Activated naive CD8-positive, alpha-beta T cell treated with anti-CD3 and anti-CD28 coated beads for 36 hours (primary cell): ENCODE data around the gene ARHGAP12. TPM values are rescaled to one million over a fixed set of nuclear protein-coding genes. Genes with fewer than 3 reads are reported as not detected.

Source experiments
- DNase-seq: peaks from one replicate; pipeline ENCODE4 v3.0.0; 2021
- H3K27ac Mint-ChIP-seq: one replicate; pipeline ENCODE4 v1.8.0; 2022; ENCODE audit warnings: mild to moderate bottlenecking, moderate library complexity, mixed read lengths
- H3K27me3 Mint-ChIP-seq: one replicate; pipeline ENCODE4 v1.8.0; 2022; ENCODE audit warnings: mild to moderate bottlenecking, mixed read lengths
- H3K36me3 Mint-ChIP-seq: one replicate; pipeline ENCODE4 v1.8.0; 2021; ENCODE audit warnings: mild to moderate bottlenecking, mixed read lengths
- H3K4me1 Mint-ChIP-seq: one replicate; pipeline ENCODE4 v1.8.0; 2021; ENCODE audit warnings: mixed read lengths
- H3K4me3 Mint-ChIP-seq: one replicate; pipeline ENCODE4 v1.8.0; 2022; ENCODE audit warnings: mild to moderate bottlenecking, moderate library complexity, mixed read lengths
- H3K9me3 Mint-ChIP-seq: one replicate; pipeline ENCODE4 v1.8.0; 2022; ENCODE audit warnings: mixed read lengths
- total RNA-seq, 2 experiments: library from RNA; stranded (reverse); gene quantifications; one replicate each; pipeline ENCODE4 v1.2.3, GENCODE V29; 2021

Gene ARHGAP12
- total RNA-seq, 2 experiments from 2014 or later = 2.8 to 3.4 TPM

DNA sequence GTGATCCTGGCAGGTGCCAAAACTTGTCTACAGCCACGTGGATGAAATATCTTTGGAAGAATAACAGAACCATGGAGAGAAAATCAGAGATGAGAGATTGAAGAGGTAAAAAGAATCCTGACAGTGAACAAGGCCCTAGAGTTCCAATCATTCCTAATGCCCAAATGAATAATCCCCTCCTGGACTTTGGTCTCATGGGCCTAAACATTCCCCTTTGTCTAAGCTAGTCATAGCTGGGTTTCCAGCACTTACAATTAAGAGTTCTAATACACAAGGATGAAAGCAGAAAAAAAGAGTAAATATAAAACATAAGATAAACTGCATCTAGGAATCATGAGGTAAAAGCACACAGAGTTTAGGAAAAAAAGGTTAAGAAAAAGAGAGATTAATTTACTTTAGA is 40.2 kb downstream of the ARHGAP12 start:
- Mint-ChIP-seq H3K9me3 (peaks cover 4% of the 10 kb centered on the region), H3K27me3 (no peaks in the 10 kb centered on the region), H3K36me3 (peaks cover 24% of the 10 kb centered on the region), H3K27ac (no peak overlapping the region), H3K4me3 (no peak overlapping the region), H3K4me1 (peaks cover 15% of the 10 kb centered on the region)
- no peak for DNase-seq

DNA sequence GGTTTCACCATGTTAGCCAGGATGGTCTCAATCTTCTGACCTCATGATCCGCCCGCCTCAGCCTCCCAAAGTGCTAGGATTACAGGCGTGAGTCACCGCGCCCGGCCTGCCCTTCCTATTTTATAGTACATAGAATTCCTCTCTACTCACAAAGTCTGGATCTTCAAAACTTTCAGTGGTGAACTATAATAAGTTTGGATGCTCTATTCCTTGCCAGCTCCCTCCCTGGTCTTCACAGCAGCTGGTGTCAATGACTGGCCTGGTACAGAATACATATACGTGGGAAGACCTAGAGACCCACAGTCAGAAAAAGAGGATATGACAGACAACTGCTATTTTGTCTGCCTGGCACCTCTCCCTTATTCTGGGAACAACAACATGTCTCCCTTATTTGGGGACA is 40.8 kb downstream of the ARHGAP12 start:
- Mint-ChIP-seq H3K27me3 (no peaks in the 10 kb centered on the region), H3K9me3 (peaks cover 1% of the 10 kb centered on the region), H3K27ac (no peak overlapping the region), H3K4me1 (peaks cover 15% of the 10 kb centered on the region), H3K36me3 (peaks cover 19% of the 10 kb centered on the region), H3K4me3 (no peak overlapping the region)
- DNase-seq = no peak

GRCh38 chr10:31886885-31887284 is 41.7 kb downstream of the ARHGAP12 start:
- Mint-ChIP-seq H3K9me3 (no peaks in the 10 kb centered on the region), H3K27me3 (no peaks in the 10 kb centered on the region), H3K4me1 (peaks cover 12% of the 10 kb centered on the region)

GRCh38 chr10:31885971-31886370 is 42.7 kb downstream of the ARHGAP12 start:
- Mint-ChIP-seq H3K4me1 (peaks cover 8% of the 10 kb centered on the region), H3K27ac (no peak overlapping the region), H3K9me3 (no peaks in the 10 kb centered on the region), H3K4me3 (no peak overlapping the region), H3K36me3 (peaks cover 5% of the 10 kb centered on the region), H3K27me3 (no peaks in the 10 kb centered on the region)
- DNase-seq = no peak

More at GRCh38 chr10:31886885-31887284, 41.7 kb downstream of the ARHGAP12 start:
- Mint-ChIP-seq H3K4me3 (no peak overlapping the region), H3K27ac (no peak overlapping the region), H3K36me3 (peaks cover 11% of the 10 kb centered on the region)
- no peak for DNase-seq

- Mint-ChIP-seq H3K36me3 (peaks cover 5% of the 10 kb centered on the region), H3K27ac (no peak overlapping the region), H3K27me3 (no peaks in the 10 kb centered on the region), H3K4me1 (peaks cover 7% of the 10 kb centered on the region), H3K4me3 (no peak overlapping the region), H3K9me3 (no peaks in the 10 kb centered on the region)
- no peak for DNase-seq
These were observed 44.2 kb downstream of the ARHGAP12 start for GRCh38 chr10:31884386-31884785.

- Mint-ChIP-seq H3K9me3 (no peaks in the 10 kb centered on the region), H3K4me1 (peaks cover 10% of the 10 kb centered on the region), H3K27ac (no peak overlapping the region), H3K27me3 (no peaks in the 10 kb centered on the region), H3K4me3 (no peak overlapping the region), H3K36me3 (peaks cover 5% of the 10 kb centered on the region)
- no peak for DNase-seq
These were observed 45.2 kb downstream of the ARHGAP12 start for GRCh38 chr10:31883397-31883796.

DNA sequence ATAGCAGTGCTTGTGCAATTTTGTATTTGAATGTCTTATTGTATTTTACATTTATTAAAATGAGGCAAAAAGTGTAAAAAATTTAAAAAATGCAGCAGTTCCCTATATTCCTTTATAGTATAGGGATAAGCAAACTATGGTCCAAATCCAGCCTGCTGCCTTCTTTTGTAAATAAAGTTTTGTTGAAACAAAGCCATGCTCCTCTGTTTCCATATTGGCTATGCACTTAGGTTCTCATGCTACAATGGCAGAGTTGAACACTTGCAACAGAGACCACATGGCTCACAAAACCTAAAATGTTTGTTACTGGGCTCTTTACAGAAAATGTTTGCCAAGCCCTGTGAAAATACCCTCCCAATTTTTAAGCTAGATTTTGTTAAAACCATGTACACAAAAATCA is 50.1 kb downstream of the ARHGAP12 start:
- H3K27me3 Mint-ChIP-seq = no peaks in the 10 kb centered on the region
- peaks cover 21% of the 10 kb centered on the region for H3K4me1 Mint-ChIP-seq
- H3K4me3 Mint-ChIP-seq = no peak overlapping the region
- H3K27ac Mint-ChIP-seq = no peak overlapping the region
- H3K9me3 Mint-ChIP-seq = no peaks in the 10 kb centered on the region
- peaks cover 1% of the 10 kb centered on the region for H3K36me3 Mint-ChIP-seq
- no peak for DNase-seq

DNA sequence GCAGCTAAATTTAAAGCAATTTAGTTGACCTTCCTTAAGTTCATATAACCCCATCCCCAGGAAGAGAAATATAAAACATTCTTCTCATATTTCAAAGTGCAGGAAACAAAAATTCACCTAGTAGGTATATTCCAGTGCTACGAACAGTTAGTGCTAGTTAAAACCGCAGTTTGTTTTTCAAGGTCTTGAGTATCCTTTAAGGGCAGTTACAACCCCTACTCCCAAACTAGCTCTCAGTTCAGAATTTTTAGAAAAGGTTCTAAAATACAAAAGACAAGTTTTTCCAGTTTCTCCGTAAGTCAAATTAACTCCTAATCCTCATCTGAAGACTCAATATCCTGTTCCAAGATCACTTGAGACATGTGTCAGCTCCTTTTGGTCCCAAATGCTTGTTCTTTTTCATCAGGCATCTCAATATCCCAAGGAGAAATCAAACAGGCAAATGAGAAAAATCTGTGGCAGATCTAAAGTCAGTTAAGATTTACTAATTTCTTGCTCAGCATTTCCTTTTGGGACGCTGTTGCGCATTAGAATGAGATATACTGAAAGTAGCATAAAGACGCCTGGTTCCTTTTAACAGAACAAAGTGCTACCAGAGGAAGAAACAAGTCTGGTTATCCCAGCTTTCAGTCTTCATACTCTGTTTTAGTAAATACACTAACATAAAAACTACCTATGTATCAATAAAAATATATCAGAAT is 51.8 kb downstream of the ARHGAP12 start:
- Mint-ChIP-seq H3K36me3 (peaks cover 1% of the 10 kb centered on the region), H3K9me3 (no peaks in the 10 kb centered on the region), H3K27me3 (no peaks in the 10 kb centered on the region), H3K4me3 (no peak overlapping the region), H3K4me1 (peaks cover 22% of the 10 kb centered on the region), H3K27ac (no peak overlapping the region)
- no peak for DNase-seq

DNA sequence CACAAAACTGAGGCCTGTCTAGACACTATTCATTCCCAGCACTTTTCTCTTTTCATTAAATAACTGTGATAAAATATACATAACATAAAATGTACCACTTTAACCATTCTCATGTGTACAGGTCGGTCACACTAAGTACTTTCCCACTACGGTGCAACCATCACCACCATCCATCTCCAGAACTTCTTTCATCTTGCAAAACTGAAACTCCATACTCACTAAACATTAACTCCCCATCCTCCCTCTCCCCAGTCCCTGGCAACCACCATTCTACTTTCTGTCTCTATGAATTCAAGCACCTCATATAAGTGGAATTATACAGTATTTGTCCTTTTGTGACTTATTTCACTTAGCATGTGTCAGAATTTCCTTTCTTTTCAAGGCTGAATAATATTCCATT is 53.0 kb downstream of the ARHGAP12 start:
- no peaks in the 10 kb centered on the region for H3K9me3 Mint-ChIP-seq
- DNase-seq = peak; percentile 1
- H3K27me3 Mint-ChIP-seq = no peaks in the 10 kb centered on the region
- H3K36me3 Mint-ChIP-seq = peaks cover 1% of the 10 kb centered on the region
- peaks cover 22% of the 10 kb centered on the region for H3K4me1 Mint-ChIP-seq
- H3K27ac Mint-ChIP-seq = no peak overlapping the region
- no peak overlapping the region for H3K4me3 Mint-ChIP-seq

DNA sequence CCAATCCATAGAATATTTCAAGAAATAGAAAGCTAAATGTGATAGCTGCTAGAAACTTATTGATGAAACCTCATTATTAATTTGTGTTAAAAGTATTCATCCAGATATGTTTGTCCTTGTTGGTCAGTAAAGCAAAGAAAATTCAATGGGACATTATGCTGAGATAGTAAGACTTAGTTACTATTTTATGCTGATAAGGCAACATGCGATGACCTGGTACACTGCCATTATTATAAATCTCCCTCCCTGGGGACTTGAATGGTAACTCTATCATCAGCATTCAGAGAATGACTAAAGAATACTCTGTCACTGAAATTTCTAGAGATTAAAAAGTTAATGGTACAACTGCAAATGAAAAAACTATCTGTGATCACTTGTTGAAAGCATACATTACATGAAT is 54.9 kb downstream of the ARHGAP12 start:
- no peak overlapping the region for H3K27ac Mint-ChIP-seq
- H3K36me3 Mint-ChIP-seq = peaks cover 1% of the 10 kb centered on the region
- no peaks in the 10 kb centered on the region for H3K27me3 Mint-ChIP-seq
- no peak for DNase-seq
- no peaks in the 10 kb centered on the region for H3K9me3 Mint-ChIP-seq
- H3K4me3 Mint-ChIP-seq = no peak overlapping the region
- peaks cover 19% of the 10 kb centered on the region for H3K4me1 Mint-ChIP-seq

DNA sequence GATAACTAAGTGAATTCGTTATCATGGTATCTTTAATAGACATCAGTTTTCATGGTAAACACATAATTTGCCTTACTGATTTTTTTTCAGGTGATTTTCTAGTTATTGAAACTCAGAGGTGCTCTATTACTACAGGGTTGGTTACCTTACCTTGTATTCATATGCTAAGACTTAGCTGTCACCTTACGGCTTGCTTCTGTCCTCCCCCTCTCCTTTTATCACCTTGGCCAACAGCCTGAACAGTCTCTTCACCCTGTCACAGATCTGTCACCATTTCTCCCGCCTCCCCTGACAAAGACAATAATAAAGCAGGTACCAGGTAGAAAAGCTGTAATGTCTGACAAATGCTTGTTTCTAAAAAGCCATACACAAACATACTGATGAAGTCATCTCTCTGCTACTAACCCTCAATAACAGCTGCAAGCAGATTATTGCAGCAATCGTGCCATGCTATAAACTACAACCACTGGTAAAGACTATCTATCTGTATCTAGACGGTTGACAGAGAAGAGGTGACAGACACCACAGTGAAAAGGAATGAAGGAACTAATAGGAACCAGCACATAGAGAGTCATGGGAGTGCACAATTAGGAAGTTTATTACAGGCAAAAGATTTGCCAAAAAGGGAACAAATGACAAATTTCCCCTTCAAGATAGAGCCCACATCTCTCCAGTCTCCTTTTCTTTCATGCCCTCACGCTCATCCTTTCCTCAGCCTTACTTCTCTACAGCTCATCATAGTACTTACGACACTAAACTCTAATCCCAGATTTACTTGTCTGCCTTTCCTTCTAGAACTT is 57.2 kb downstream of the ARHGAP12 start:
- no peak for DNase-seq
- H3K36me3 Mint-ChIP-seq = peaks cover 1% of the 10 kb centered on the region
- no peak overlapping the region for H3K27ac Mint-ChIP-seq

DNA sequence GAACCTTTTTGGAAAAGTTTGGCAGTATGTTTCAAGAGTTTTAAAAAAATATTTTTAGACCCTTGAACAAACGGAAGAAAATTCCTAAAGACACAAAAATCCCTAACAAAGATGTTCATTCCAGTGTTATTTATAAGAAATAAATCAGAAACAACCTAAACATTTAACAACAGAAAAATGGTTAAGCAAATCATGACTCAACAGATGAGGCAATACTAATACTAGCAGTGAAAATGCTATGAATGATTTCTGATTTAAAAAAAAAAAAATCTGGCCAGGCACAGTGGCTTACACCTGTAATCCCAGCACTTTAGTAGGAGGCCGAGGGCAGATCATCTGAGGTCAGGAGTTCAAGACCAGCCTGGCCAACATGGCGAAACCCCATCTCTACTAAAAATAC is 61.0 kb downstream of the ARHGAP12 start:
- no peak for DNase-seq
- H3K4me3 Mint-ChIP-seq = no peak overlapping the region
- no peak overlapping the region for H3K27ac Mint-ChIP-seq
- no peaks in the 10 kb centered on the region for H3K36me3 Mint-ChIP-seq
- H3K27me3 Mint-ChIP-seq = no peaks in the 10 kb centered on the region
- H3K9me3 Mint-ChIP-seq = no peaks in the 10 kb centered on the region
- H3K4me1 Mint-ChIP-seq = peaks cover 14% of the 10 kb centered on the region

More for the DNA sequence above, 57.2 kb downstream of the ARHGAP12 start:
- no peak overlapping the region for H3K4me3 Mint-ChIP-seq
- H3K4me1 Mint-ChIP-seq = peaks cover 12% of the 10 kb centered on the region
- no peaks in the 10 kb centered on the region for H3K9me3 Mint-ChIP-seq
- H3K27me3 Mint-ChIP-seq = no peaks in the 10 kb centered on the region

DNA sequence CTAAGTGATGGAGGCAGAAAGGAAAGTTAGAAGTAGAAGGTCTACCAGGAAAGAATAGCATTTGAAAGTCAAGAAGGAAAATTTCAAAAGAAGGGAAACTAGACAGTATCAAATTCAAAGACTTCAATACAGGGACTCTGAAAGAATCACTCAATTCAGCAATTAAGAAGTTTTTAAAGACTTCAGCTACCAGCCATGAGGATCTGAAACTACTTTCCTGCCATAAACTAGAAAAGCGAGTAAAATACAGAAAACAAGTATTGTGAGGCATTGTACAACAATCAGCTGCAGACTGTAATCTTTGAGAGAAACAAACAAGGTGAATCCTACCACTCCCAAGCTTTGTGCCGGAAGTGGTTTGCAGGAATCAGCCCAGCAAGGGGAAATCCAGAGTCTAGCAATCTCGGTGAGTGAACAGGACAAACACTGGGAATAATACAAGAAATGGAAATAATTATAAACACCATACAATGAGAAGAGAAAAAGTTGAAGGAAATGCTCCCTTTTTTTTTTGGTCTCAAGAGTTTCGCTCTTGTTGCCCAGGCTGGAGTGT is 62.4 kb downstream of the ARHGAP12 start:
- Mint-ChIP-seq H3K4me3 (no peak overlapping the region), H3K27ac (no peak overlapping the region), H3K9me3 (no peaks in the 10 kb centered on the region), H3K36me3 (no peaks in the 10 kb centered on the region), H3K27me3 (no peaks in the 10 kb centered on the region), H3K4me1 (peaks cover 14% of the 10 kb centered on the region)
- DNase-seq = no peak

GRCh38 chr10:31864834-31865518 is 63.7 kb downstream of the ARHGAP12 start:
- Mint-ChIP-seq H3K36me3 (no peaks in the 10 kb centered on the region), H3K27ac (no peak overlapping the region), H3K27me3 (no peaks in the 10 kb centered on the region), H3K4me1 (peaks cover 14% of the 10 kb centered on the region), H3K9me3 (no peaks in the 10 kb centered on the region), H3K4me3 (no peak overlapping the region)
- no peak for DNase-seq

GRCh38 chr10:31855033-31855432 is 73.6 kb downstream of the ARHGAP12 start:
- Mint-ChIP-seq H3K4me1 (peaks cover 14% of the 10 kb centered on the region), H3K27me3 (no peaks in the 10 kb centered on the region)
- DNase-seq = no peak

More at GRCh38 chr10:31855033-31855432, 73.6 kb downstream of the ARHGAP12 start:
- Mint-ChIP-seq H3K36me3 (peaks cover 8% of the 10 kb centered on the region), H3K9me3 (peaks cover 2% of the 10 kb centered on the region), H3K27ac (no peak overlapping the region), H3K4me3 (no peak overlapping the region)
